CD4-positive, alpha-beta T cell treated with Interleukin-17A for 4 hours (primary cell): ENCODE data around the gene ARHGEF10L.
A peak's percentile ranks its signal among the peaks of the same experiment; 100 is the strongest.

Experiments used
- DNase-seq: peaks from one replicate; pipeline ENCODE4 v3.0.0-alpha.2; 2020; ENCODE audit warnings: mixed read lengths

Gene ARHGEF10L

DNA sequence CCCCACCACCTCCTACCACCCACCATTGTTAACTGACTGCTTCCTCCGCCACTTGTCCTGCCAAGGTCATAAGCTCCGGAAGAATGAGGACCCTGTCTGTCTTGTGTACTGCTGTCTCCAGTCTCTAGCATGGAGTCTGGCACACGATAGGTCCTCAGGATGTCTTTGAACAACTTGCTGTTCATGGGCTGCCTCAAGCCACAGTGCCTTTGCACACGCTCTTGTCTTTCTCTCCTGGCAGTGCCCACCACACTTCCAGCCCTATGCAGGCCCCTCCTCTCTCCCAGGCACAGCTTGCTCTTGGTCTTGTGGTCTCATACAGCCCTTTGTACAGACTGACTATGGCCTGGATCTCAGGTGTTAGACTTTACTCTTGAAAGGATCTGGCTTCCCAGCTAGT lies 97.6 kb downstream of the ARHGEF10L start:
- no peak for DNase-seq

DNA sequence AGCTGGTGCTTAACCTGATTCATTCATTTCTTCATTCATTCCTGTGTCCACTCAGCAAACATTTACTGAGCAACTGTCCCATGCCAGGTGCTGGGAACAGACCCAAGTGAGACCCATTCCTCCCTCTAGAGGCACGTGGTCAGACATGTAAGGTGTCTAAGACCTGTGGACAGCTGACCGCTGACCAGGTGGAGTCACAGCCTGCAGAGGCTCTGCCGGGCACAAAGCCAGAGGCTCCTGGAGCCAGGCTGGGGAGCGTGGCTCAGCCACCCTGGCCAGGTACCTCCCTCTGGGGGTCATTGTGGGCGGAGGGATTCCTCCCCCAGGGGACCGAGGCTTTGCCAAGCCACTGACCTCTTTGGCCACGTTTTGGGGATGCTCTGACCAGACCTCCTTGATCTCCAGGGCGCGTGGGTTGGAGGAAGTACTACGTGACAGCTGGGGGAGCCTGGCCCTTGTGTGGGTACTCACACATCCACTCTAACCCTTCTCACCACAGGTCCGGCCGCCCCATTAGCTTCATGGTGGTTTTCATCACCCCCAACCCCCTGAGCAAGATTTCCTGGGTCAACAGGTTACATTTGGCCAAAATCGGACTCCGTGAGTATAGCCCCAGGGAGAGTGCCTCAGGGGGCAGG lies 100.3 kb downstream of the ARHGEF10L start:
- DNase-seq = no peak

DNA sequence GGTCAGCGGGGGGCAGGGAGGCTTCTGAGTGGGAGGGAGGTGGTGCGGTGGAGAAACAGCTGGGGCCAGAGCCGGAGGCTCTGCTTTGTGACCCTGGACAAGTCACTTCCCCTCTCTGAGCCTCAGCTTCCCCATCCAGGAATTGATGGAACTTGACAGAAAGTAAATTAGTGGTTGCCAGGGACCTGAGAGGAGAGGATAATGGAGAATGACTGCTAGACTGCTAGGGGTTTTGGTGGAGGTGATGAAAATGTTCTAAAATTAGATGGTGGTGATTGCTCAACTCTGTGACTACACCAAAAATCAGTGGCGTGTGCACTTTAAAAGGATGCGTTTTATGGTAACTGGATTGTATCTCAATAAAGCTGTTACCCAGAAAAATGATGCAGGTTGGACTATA lies 100.9 kb downstream of the ARHGEF10L start:
- no peak for DNase-seq

DNA sequence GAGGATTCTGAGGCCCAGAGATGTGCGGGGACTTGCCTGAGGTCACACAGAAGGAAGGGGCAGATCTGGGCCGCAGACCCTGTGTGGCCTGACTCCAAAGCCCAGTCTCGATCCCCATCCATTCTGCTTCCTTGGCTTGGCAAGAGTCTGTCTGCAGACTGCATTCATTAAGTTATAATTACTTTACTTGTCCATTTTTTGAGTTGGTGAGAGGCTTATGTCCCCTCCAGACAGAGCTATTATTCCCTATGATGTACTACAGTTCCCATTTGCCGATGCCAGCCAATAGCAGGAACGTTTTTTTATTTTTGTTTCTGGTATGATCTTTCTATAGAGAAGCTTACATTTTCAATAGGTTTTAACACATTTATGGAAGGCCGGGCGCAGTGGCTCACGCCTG lies 101.5 kb downstream of the ARHGEF10L start:
- no peak for DNase-seq

DNA sequence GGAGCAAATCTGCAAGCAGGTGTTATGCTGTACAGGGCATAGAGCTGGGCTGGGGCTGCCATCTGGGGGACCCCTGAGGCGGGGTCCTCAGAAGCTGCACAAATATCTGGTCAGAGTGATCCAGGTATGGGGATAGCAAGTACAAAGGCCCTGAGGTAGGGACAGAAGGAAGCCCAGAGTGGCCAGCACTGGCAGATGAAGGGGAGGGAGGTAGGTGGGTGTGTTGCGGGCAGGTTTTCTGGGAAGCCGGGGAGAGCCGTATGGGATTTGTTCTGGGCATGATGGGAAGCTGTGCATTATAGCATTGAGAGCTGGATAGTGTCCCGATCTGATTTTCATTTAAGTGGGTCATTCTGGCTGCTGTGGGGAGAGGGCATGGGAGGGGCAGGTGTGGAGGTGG lies 102.7 kb downstream of the ARHGEF10L start:
- no peak for DNase-seq

DNA sequence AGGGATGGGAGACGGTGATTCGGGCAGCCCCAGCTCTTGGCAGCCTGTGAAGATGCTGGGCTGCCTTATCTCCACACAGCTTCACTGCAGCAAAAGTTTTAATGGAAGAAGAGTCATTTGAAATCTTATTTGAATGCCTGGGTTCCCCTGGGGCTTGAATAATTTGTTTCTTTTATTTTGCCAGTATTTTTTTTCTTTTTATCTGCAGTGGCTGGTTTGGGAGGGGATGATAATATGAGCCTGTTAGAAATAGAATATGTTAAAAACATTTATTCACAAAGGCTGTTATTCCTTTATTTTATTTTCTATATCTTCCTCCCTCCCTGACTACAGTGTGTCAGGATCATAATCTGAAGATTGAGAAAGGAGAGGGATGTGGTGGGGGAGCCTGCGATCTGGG lies 103.4 kb downstream of the ARHGEF10L start:
- no peak for DNase-seq

DNA sequence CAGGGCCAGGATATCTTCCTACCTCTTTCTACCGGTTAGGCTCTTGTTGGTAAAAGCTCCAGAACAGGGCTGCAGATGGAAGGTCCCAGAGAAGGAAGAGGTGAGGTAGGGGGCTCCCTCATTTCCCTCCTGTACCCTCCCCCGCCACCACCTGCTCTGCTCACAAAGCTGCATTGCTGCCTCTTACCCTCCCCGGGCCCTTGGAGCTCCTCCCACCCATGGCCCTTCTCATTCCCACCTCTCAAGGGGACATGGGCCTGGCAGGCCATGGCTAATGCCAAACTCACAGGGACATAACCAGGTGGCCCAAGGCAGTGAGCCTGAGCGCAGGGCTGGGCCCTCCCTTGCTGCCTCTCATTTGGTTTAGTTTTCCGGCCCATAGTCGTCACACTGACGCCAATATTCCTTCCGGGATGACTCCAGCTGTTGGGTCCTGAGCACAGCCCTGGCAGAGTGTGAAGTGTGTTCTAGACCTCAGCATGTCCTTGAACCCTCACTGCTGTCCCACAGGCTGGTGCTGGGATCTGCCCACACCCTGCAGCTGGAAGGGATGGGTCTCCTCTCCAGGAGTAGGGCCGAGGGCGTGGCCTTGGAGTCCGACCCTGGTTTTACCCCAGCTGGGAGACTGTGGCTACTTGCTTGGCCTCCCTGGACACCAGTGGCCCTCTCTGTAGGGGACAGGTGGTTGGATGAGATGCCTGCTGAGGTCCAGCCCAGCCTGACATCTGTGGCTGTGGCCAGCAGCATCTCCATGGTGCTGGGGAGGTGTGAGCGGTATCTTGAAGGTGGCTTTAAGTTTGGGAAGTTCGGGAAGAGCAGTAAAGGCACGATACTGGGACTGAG lies 104.6 kb downstream of the ARHGEF10L start:
- DNase-seq = no peak

DNA sequence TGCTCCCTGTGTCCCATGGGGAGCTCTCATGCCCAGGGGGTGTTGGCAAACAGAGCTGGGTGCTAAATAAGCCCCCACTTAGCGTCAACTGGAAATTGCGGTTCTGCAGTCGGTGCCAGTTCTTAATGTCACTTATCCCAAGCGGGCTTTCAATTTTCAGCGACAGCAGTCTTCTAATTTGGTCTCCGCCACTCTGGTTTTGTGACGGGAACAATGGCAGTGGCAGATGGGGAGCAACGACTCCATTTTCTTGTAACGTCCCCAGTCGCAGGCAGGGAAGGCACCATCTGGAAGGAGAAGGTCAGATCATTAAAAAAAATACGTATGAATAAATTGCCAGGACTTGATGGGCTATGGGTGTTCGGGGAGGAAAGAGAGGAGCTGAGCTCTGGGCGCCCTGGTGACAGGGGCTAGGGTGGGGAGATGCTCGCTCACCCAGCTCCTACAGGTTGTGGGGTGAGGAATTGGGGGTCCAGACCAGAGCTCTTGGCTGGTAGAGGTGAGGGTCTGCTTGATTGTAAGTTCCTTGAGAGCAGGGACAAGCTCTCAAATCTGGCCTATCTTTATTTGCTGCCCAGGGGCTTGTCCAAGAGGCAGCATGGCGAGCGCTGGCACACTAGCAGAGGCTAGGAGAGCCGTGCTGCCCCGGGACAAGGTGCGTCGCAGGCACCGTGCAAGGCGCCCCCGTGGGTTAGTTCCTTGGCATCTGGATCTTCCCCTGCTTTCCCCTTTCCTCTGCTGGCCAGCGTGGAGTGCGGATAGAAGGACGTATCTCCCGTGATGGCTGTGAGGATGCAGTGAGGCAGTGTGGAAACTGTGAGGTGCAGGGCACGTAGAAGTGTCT lies 105.8 kb downstream of the ARHGEF10L start:
- DNase-seq = no peak

DNA sequence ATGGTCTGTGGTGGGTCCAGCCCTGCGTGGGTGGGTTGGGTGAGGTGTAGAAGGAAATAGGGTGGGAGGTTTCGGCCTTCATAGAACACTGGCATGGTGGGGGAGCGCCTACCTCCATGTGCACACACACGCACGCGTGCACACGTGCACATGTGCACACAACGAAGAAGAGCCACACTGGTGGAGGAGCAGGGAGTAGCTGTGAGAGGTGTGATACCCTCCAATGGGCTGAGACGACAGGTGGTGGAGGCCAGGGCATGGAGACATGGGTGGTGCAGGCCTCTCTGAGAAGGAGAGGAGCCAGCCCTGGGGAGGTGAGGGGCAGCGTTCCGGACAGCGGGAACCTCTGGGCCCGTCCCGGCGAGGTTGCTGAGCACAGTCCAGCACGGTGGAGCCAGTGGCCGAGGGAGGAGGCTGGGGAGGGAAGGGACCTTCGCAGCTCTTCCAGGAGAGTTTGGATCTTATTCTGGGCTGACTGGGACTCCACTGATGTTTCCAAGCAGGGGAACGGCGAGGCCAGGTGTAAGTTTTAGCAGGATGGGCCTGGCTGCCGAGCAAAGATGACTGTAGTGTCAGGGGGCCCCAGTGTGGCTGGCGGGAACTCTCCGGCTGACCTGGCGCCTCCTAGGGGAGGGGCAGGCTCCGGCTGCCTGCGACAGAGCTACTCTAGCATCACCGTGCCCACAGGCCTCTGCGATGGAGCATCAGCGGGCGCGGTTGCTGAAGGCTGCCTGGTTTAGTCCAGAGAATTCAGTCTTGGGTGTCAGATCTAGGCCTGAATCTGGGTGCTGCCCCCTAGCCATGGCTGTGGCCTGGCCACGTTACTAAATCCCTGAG lies 107.2 kb downstream of the ARHGEF10L start:
- DNase-seq = no peak

DNA sequence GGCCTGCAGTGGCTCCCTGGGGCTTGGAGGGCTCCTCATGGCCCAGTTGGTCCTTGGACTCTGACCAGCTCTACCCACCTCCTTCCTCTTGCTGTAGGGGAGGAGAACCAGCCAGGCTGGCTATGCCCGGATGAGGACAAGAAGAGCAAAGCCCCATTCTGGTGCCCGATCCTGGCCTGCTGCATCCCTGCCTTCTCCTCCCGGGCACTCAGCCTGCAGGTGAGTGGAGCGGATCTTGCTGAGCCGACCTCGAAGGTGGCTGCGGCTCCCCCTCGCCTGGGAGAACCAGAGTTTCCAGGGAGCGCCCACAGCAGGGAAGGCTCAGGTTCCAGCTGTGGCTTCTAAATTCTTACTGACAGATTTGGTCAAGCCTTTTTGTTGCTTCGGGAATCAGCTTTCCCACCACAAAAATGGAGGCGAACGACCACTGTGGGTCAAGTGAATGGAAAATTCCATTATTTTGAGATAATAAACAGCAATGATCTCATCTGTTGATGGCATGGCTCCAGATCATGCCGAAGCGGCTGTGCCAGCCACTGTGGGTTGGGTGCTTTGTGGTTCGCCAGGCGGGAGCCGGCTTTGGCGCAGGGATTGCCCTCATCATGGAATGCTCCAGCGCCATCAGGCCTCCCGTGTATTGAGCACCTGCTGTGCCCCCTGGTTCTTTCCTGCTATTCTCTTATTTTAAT lies 109.1 kb downstream of the ARHGEF10L start:
- no peak for DNase-seq

DNA sequence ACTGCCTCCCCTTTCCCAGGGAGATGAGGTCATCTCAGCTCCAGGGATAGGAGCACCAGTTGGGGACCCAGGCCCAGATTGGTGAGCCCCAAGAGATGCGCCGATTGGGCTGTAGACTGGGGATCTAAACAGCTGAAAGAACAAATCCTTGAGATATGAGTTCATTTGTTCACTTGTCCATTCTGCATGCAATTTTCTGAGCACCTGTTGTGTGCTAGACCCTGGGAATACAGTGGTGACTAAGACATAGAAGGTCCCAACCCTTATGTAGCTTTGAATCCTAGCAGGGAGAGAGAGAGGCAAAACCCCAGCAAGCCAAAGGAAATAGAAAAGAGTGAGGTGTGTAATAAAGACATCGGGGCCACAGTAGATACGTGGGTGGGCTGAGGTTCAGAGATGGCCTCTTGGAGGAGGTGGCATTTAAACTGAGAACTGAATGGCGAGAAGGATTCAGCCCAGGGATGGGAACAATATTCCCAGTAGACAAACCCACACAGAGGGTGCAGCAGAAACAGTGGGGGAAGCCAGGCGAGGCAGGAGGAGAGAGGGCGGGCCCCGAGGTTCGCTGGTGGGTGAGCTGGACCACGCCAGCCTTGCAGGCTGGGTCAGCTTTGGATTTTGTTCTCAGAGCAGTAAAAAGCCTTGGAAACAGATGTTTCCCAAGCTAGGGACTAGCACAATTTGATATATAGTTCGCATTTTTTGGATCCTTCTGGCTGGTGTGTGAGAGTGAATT lies 110.0 kb downstream of the ARHGEF10L start:
- no peak for DNase-seq

DNA sequence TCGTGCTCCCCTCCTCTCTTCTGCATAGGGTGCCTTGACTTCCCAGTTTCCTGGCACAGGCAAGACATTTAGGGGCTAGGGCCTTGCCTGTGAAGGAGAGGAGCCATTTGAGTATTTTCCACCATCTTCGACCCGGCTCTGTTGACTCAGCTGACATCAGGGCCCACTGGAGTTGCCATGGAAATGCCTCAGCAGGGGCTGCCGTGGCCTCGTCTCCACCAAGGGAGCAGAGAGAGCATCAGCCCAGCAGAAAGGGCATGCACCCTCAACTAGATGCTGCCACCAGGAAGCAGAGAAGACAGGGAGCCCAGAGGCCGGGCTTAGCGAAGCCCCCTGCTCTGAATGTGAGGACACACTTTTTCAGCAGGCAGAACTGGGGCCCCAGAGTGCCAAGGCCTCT lies 113.8 kb downstream of the ARHGEF10L start:
- no peak for DNase-seq

DNA sequence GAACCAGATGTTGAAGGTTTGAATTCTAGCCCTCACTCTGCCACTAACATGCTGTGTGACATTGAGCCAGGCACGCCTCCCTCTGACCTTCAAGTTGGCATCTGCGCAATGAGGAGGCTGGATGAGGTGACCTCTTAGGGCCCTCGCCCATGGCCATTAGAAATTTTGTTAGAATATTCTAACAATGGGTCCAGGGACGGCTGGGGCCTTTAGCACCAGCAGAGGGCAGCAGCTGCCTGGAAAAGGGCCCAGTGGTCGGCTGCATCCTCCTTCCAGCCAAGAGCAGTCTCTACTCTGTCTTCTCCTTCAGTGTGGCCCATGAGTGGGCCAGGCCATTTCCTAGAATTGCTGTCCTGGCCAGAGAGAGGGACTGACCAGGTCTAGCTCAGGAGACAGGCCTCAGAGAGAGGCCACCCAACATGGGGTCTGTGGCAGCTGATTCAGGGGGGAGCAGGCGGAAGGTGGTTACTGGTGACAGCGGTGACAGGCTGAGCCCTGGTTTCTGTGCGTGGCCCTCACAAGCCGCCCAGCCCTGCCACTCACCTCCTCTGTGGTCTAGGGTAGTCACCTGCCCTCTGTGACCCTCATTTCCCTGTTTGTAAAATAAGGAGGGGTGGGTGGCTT lies 114.3 kb downstream of the ARHGEF10L start:
- peak; percentile 27 for DNase-seq

DNA sequence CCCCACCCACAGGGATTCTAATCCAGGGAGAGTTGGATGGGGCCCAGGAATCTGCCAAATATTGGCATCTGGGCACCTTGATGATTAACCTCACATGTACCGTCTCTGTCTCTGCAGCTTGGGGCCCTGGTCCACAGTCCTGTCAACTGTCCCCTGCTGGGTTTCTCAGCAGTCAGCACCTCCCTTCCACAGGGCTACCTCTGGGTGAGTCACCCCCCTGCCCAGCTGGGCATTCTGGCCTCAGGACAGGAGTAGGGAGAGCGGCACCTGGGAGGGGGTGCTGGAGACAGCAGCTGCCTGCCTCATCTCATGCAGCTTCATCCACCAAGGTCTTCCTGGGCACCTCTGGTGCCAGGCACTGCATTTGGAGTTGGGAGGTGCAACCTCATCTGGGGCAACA lies 115.0 kb downstream of the ARHGEF10L start:
- no peak for DNase-seq

DNA sequence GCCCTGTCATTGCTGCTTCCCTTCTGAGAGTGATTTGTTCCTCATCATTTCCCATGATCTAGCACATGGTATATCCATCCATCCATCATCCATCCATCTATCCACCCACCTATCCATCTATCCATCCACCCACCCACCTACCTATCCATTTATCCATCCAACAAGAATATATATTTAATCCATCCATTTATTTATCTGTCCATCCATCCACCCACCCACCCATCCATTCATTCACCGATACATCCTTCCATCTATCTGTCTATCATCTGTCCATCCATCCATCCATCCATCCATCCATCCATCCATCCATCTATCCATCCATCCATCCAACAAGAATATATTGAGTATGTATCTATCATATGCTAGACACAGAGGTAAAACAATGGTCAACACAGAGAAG lies 115.7 kb downstream of the ARHGEF10L start:
- DNase-seq = no peak

DNA sequence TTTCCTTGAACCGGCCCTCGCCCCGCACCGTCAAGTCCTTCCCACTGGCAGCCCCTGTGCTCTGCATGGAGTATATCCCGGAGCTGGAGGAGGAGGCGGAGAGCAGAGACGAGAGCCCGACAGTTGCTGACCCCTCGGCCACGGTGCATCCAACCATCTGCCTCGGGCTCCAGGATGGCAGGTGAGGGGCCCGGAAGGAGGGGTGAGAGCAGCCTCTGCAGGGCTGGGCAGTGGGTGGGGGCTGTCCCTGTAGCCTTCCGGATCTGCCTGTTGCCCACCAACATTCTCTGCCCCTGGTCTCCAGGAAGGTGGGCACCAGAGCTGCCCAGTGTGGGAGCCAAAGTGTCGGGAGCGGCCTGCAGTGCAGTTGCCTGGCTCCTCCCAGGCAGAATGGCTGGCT lies 116.4 kb downstream of the ARHGEF10L start:
- DNase-seq = no peak

DNA sequence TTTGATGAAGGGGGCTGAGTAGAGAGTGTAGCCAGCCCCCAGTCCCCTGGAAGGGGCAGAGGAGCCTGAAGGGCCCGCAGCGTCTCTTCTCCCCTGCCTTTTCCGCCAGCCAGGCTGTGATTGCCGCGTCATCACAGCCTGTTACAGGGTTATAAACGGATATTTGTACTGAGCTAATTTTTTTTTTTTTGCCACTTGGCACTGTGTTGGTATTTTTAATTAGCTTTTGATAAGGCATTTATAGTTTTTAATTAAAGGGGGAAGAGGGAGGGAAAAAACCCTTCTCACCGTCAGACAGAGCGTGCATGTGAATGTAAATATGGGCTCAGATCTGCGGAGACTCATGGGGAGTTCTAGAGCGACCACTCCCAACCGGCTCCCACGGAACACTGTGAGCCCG lies 117.9 kb downstream of the ARHGEF10L start:
- DNase-seq = no peak

DNA sequence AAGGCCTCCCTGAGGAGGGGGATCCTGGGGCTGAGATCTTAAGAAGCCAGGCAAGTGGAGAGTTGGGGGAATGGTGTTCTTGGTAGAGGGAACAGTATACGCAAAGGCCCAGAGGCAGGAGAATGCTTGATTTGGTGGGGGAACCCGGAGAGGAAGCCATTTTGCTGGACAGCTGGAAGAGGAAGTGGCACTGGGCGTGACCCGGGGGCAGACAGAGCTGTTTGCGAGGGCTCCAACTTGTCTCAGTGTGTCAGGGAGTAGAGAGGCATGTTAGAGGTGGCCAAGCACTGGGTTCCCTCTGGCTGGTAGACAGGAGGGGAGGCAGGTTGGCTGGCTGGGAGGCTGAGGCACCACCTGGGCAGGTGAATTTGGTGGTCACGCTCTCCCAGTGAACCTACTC lies 119.3 kb downstream of the ARHGEF10L start:
- DNase-seq = no peak

DNA sequence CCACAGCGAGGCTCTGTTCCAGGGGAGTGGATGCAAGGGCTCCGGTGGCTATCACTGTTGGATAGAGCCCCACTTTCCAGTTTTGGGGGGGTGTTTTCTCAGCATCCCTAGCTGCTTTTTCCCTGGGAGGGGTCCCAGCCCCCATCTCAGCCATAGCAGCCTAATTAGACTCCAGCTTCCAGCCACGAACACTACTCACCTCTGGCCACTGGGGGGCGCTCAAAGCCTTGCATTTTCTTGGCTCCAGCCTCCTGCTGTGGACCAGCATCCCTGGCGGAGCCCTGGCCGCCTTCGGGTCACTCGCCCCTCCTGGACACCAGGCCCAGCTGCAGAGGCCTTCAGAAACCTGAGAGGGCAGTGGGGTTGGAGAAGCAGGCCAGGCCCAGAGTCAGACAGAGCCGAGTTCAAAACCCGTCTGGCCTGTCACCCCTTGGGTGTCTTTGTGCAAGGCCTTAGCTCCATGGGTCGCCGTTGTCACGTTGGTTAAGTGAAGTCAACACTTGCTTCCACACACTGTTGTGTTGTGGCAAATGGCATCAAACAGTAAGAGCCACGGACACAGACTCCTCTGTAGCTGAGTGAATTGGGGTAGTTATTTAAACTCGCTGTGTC lies 122.2 kb downstream of the ARHGEF10L start:
- DNase-seq = peak; percentile 60

DNA sequence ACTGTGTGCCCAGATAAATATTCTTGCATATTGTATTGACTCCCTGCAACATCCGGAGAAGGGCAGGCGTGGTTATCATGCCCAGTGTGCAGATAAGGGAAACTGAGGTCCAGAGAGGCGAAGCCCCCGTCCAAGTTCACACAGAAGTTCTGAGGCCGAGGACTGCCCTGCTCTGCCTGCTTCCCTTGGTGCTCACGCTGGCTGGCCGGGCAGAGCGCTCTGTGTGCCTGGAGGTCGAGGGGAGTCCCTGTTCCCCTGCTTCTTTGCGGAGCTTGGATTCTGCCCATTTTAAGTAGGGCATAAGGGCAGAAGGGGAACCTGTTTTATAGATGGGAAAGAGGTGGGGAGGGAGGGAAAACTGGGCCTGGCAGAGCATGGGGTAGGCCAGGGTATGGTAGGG lies 122.8 kb downstream of the ARHGEF10L start:
- DNase-seq = no peak
